NB4 (cell line): ENCODE results near the gene MYO1D.

Source experiments
- MYC ChIP-seq: IDR thresholded peaks from 2 replicates; pipeline ENCODE4 v1.6.1; 2011; ENCODE audit warnings: low read depth, low read length
- TF ChIP-seq, protein P1 (sequence below): IDR thresholded peaks from one replicate; pipeline ENCODE4 v1.5.1; 2012; ENCODE audit warnings: low read depth, low read length

DNA sequence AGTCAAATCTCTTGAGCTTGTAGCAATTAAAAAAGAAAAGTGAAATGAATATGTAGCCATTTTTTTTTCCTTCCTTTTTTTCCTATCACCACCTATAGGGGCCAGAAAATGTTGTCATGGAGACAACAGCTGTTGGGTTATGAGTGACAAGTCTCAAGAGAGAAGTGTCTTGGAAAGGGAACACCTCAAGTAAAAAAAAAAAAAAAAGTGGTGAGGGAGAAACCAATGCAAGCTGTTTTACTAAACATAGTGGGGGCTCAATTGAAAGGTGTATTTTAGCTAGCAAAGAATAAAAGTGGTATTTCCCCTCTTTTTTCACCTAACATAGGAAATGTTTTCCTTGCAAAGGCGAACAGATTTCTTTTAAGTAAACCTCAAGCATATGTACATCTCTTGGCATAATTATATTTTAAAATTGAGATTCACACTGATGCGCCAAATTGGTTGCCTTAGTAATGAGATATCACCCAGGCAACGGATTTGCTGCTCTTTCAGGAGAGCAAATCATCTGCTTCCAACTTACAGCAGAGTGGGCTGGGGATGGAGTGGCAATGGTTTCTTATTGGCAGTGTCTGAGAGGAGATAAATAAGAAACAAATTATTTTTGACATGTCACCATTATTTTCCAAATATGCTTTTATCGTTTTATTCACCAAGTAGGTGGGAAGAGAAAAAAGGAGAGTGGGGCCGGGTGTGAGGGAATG is 183.6 kb downstream of the MYO1D start:
- TF ChIP-seq, protein P1, sequence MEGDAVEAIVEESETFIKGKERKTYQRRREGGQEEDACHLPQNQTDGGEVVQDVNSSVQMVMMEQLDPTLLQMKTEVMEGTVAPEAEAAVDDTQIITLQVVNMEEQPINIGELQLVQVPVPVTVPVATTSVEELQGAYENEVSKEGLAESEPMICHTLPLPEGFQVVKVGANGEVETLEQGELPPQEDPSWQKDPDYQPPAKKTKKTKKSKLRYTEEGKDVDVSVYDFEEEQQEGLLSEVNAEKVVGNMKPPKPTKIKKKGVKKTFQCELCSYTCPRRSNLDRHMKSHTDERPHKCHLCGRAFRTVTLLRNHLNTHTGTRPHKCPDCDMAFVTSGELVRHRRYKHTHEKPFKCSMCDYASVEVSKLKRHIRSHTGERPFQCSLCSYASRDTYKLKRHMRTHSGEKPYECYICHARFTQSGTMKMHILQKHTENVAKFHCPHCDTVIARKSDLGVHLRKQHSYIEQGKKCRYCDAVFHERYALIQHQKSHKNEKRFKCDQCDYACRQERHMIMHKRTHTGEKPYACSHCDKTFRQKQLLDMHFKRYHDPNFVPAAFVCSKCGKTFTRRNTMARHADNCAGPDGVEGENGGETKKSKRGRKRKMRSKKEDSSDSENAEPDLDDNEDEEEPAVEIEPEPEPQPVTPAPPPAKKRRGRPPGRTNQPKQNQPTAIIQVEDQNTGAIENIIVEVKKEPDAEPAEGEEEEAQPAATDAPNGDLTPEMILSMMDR: no peak
- no peak for TF ChIP-seq MYC
